GM19240 (cell line): ENCODE data around the gene ELSPBP1.
"Not testable (repeated sequence)": the region's sequence is repeated elsewhere in the genome, so short reads cannot be mapped to it uniquely, and the experiment has no call there.

Experiments used
- DNase-seq: peaks from one replicate; pipeline ENCODE4 v3.0.0; 2011; ENCODE audit warnings: low spot score; ENCODE audit not compliant: insufficient read length

The ELSPBP1 gene

GRCh38 chr19:48041877-48042580 is 47.6 kb downstream of the ELSPBP1 start:
- no peak for DNase-seq

- no peak for DNase-seq
Observed at GRCh38 chr19:48043675-48044258, 49.3 kb downstream of the ELSPBP1 start, which contains the start of gene CABP5. TSS of gene CABP5 (minus strand) at chr19:48044079. CDS start at chr19:48043922, 157 bp downstream.

- no peak for DNase-seq
Observed at GRCh38 chr19:48044561-48044960, 50.1 kb downstream of the ELSPBP1 start.

DNA sequence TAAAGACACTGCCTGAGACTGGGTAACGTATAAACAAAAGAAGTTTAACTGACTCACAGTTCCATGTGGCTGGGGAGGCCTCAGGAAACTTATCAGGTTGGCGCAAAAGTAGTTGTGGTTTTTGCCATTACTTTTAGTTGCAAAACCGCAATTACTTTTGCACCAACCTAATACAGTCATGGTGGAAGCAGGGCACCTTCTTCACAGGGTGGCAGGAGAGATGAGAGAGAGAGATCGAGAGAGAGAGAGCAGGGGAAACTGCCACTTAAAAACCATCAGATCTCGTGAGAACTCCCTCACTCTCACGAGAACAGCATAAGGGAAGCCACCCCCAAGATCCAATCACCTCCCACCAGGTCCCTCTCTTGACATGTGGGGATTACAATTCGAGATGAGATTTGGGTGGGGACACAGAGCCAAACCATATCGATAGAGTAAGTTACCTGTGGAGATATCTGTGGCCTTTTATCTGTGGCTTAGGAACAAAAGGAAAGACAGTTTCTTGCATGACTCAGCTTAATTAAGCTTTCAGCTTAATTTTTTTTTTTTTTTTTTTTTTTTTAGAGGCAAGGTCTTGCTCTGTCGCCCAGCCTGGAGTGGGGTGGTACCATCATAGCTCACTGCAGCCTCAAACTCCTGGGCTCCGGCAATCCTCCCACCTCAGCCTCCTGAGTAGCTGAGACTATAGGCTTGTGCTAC is 57.1 kb downstream of the ELSPBP1 start:
- no peak for DNase-seq

DNA sequence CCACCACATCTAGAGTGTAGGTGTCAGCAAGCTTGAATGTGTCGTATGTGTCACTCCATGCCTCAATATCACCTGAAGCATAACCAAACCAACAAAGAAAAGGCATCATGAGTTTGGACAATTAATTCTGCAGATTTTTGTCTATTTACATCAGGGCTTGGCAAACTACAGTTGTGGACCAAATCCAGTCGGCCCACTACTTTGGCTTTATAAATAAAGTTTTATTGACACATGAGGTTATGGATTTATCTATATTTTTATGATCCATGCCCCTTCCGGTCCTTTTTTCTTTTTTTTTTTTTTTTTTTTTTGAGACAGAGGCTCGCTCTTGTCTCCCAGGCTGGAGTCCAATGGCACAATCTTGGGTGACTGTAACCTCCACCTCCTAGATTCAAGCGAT is 58.6 kb downstream of the ELSPBP1 start:
- DNase-seq, result no peak

- DNase-seq, result no peak
Observed at GRCh38 chr19:48053856-48054255, 59.4 kb downstream of the ELSPBP1 start.

- no peak for DNase-seq
Observed at GRCh38 chr19:48059331-48059730, 64.9 kb downstream of the ELSPBP1 start.

DNA sequence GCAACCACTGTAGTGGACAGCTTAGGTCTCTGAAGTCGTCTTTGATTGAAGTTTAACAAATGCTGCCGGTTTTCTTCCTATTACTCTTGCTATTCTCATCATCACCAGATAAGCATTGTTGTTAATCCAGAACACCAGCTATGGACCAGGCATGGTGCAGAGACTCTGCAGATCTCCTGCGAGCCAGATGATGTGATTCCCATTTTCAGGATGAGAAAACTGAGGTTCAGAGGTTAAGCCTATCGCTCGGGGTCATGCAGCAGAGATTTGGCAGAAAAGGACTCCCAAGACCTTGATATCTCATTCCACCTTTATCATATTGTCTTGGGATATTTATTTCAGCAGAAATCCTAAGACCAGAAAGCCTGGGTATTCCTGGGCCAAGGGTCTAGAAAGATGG is 65.9 kb downstream of the ELSPBP1 start:
- DNase-seq, result no peak

GRCh38 chr19:48061401-48062344 is 67.2 kb downstream of the ELSPBP1 start:
- DNase-seq, result no peak

GRCh38 chr19:48064509-48064908 is 70.1 kb downstream of the ELSPBP1 start:
- DNase-seq, result no peak

- no peak for DNase-seq
Observed at GRCh38 chr19:48069435-48069834, 75.0 kb downstream of the ELSPBP1 start.

GRCh38 chr19:48070177-48070769 is 75.8 kb downstream of the ELSPBP1 start:
- not testable (repeated sequence) for DNase-seq
